Activated T-cell treated with anti-CD3 and anti-CD28 coated beads, Interleukin-2, amount 50 U/mL, for 1 hour (primary cell): ENCODE data around the gene ADRA2B.

ENCODE experiments used
- DNase-seq: peaks from one replicate; pipeline ENCODE4 v3.0.0-alpha.2; 2020

The ADRA2B gene

GRCh38 chr2:96150007-96150640 is 33.8 kb upstream of the ADRA2B start:
- no peak for DNase-seq

- peak; percentile 97 for DNase-seq
Measured at GRCh38 chr2:96148410-96149217, 32.2 kb upstream of the ADRA2B start.

- peak; percentile 43 for DNase-seq
Measured at GRCh38 chr2:96147593-96148201, 31.3 kb upstream of the ADRA2B start.

GRCh38 chr2:96146881-96147592 is 30.7 kb upstream of the ADRA2B start:
- DNase-seq: no peak

GRCh38 chr2:96146153-96146880 is 29.9 kb upstream of the ADRA2B start:
- peak; percentile 90 for DNase-seq

- DNase-seq: no peak
Measured at GRCh38 chr2:96145848-96146152, 29.4 kb upstream of the ADRA2B start.

GRCh38 chr2:96145036-96145847 is 28.9 kb upstream of the ADRA2B start, which contains the start of gene DUSP2:
TSS of gene DUSP2 (minus strand) at chr2:96145440. CDS start at chr2:96145354, 86 bp downstream.
- peak; percentile 96 for DNase-seq

GRCh38 chr2:96144481-96145035 is 28.2 kb upstream of the ADRA2B start:
- peak; percentile 67 for DNase-seq

GRCh38 chr2:96143848-96144480 is 27.6 kb upstream of the ADRA2B start:
- peak; percentile 67 for DNase-seq

GRCh38 chr2:96143231-96143847 is 27.0 kb upstream of the ADRA2B start:
- peak; percentile 67 for DNase-seq

GRCh38 chr2:96142217-96143113 is 26.1 kb upstream of the ADRA2B start:
- DNase-seq: peak; percentile 85

- DNase-seq: peak; percentile 60
Measured at GRCh38 chr2:96141624-96141967, 25.2 kb upstream of the ADRA2B start.

- DNase-seq: peak; percentile 63
Measured at GRCh38 chr2:96140941-96141623, 24.7 kb upstream of the ADRA2B start.

- DNase-seq: no peak
Measured at GRCh38 chr2:96139181-96139758, 22.9 kb upstream of the ADRA2B start.

GRCh38 chr2:96138179-96139145 is 22.1 kb upstream of the ADRA2B start, which contains the start of gene ASTL:
TSS of gene ASTL (minus strand) at chr2:96138502. CDS start at chr2:96138436, 66 bp downstream.
- DNase-seq: peak; percentile 73

- no peak for DNase-seq
Measured at GRCh38 chr2:96137321-96138178, 21.2 kb upstream of the ADRA2B start.
